ENCODE results near the gene MRTFA.

DNA sequence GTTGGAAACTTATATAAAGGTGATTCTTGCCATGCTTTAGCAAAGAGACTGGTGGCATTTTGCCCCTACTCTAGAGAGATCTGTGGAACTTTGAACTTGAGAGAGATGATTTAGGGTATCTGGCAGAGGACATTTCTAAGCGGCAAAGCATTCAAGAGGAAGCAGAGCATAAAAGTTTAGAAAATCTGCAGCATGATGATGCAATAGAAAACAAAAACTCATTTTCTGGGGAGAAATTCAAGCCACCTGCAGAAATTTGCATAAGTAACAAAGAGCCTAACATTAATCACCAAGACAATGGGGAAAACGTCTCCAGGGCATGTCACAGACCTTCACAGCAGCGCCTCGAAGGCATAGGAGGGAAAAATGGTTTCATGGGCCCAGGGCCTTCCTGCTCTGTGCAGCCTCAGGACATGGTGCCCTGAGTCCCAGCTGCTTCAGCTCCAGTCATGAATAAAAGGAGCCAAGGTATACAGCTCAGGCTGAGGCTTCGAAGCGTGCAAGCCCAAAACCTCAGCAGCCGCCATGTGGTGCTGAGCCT is 83.4 kb downstream of the MRTFA start:
- TF ChIP-seq POLR2A (IDR thresholded peaks at IDR 0.05), result no peak
- TF ChIP-seq, protein P1, sequence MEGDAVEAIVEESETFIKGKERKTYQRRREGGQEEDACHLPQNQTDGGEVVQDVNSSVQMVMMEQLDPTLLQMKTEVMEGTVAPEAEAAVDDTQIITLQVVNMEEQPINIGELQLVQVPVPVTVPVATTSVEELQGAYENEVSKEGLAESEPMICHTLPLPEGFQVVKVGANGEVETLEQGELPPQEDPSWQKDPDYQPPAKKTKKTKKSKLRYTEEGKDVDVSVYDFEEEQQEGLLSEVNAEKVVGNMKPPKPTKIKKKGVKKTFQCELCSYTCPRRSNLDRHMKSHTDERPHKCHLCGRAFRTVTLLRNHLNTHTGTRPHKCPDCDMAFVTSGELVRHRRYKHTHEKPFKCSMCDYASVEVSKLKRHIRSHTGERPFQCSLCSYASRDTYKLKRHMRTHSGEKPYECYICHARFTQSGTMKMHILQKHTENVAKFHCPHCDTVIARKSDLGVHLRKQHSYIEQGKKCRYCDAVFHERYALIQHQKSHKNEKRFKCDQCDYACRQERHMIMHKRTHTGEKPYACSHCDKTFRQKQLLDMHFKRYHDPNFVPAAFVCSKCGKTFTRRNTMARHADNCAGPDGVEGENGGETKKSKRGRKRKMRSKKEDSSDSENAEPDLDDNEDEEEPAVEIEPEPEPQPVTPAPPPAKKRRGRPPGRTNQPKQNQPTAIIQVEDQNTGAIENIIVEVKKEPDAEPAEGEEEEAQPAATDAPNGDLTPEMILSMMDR (IDR thresholded peaks at IDR 0.05), result no peak

All from adrenal gland (tissue), 5 donors.